Spleen (tissue), 7 donors: ENCODE results near the gene WDR70.

Experiments used
- POLR2AphosphoS5 ChIP-seq, 3 donors: sonication (generic); formaldehyde crosslinking; IDR thresholded peaks; one replicate each; pipeline ENCODE4 v1.5.1; 2017; ENCODE audit warnings: antibody characterized with exemption in 3 of 3
- TF ChIP-seq, protein P1 (sequence below), 11 experiments: fragments of 200-600 bp in 7 of 11; fragments of 450-650 bp in 4 of 11; sonication (generic) in 4 of 11; IDR thresholded peaks in 8 of 11; conservative IDR thresholded peaks in 3 of 11; 1 replicate in 7 of 11; 2 replicates in 4 of 11; pipeline versions ENCODE4 v1.4.0 to v1.8.0; 2016 to 2021; ENCODE audit warnings: antibody characterized with exemption in 11 of 11, inconsistent platforms in 4 of 11, mild to moderate bottlenecking in 1 of 11
- donor health status: DM: no; HTN: no; CAD: no; lungs with moderate emphysema.
- donor health status: DM: no; HTN: no; CAD: no.
- donor health status: DM: no; HTN: no; CAD: no.

DNA sequence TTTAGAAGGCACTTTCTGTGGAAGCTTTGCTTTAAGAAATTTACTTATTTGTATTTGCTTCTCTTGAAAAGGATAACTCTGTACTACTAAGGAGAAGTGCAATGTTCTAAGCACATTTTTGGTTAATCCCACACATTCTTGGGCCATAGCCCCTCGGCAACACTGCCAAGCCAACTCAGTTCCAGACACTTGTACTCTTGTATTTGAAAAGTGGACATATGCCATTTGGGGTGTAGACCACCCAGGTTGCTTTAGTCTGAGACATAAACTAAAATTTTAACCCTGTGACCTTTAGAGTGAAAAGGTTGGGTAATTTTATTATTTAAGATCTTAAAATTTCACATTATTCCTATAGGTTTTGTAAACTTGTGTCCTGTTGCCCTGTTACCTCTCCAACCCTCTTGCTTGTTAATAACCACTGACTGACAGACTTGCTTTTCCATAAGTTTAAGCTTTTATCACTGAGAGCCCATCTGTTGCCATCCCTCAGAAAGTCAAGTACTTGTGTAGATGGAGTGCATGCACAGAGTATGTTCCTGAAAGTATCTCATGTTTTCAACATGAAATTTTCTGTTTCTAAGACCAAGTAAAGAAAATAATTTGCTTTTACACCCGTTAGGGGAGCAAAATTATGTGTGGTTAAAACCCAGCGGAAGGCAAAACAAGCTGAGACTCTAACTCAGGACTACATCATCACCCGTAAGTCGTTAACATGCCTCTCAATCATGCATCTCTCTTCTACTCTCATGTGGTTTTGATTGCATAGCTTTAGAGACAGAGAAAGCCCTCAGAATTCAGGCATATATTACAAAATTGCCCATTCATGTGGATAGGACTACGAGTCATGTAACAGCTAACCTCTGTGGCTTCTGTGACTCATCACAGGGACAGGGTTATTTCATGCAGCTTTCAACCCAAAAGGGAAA is 343.4 kb downstream of the WDR70 start:
- TF ChIP-seq, protein P1, sequence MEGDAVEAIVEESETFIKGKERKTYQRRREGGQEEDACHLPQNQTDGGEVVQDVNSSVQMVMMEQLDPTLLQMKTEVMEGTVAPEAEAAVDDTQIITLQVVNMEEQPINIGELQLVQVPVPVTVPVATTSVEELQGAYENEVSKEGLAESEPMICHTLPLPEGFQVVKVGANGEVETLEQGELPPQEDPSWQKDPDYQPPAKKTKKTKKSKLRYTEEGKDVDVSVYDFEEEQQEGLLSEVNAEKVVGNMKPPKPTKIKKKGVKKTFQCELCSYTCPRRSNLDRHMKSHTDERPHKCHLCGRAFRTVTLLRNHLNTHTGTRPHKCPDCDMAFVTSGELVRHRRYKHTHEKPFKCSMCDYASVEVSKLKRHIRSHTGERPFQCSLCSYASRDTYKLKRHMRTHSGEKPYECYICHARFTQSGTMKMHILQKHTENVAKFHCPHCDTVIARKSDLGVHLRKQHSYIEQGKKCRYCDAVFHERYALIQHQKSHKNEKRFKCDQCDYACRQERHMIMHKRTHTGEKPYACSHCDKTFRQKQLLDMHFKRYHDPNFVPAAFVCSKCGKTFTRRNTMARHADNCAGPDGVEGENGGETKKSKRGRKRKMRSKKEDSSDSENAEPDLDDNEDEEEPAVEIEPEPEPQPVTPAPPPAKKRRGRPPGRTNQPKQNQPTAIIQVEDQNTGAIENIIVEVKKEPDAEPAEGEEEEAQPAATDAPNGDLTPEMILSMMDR (IDR thresholded peaks at IDR 0.05 in 8 of 11, conservative IDR thresholded peaks at IDR 0.05 in 3 of 11), result no peak
- no peak for TF ChIP-seq POLR2AphosphoS5 (IDR thresholded peaks at IDR 0.05)
